ENCODE results near the gene TSPAN4. TPM values are rescaled to one million over a fixed set of nuclear protein-coding genes. Genes with fewer than 3 reads are reported as not detected.

Gene TSPAN4
- total RNA-seq, 2 experiments from 2014 or later, result 1.6 to 2.0 TPM

- ATAC-seq (ENCODE audit: poor library complexity) (no peak), DNase-seq (no peak)
- Mint-ChIP-seq H3K9me3 (no peaks in the 10 kb centered on the region), H3K36me3 (ENCODE audit: low read depth) (peaks cover 20% of the 10 kb centered on the region), H3K4me3 (no peak overlapping the region), H3K4me1 (ENCODE audit: low read depth) (no peaks in the 10 kb centered on the region), H3K27ac (no peak overlapping the region), H3K27me3 (no peaks in the 10 kb centered on the region)
- H3K27ac ChIP-seq (ENCODE audit: low read depth in 1 of 2, low read length in 2 of 2), result no peak overlapping the region
- ChIA-PET POLR2A (no interaction called here), CTCF (no interaction called here)
- H3K36me3 ChIP-seq (ENCODE audit: insufficient read depth, low read length), result peaks cover 3% of the 10 kb centered on the region
- H3K4me1 ChIP-seq (ENCODE audit: insufficient read depth, low read length), result no peaks in the 10 kb centered on the region
- TF ChIP-seq, protein P1, sequence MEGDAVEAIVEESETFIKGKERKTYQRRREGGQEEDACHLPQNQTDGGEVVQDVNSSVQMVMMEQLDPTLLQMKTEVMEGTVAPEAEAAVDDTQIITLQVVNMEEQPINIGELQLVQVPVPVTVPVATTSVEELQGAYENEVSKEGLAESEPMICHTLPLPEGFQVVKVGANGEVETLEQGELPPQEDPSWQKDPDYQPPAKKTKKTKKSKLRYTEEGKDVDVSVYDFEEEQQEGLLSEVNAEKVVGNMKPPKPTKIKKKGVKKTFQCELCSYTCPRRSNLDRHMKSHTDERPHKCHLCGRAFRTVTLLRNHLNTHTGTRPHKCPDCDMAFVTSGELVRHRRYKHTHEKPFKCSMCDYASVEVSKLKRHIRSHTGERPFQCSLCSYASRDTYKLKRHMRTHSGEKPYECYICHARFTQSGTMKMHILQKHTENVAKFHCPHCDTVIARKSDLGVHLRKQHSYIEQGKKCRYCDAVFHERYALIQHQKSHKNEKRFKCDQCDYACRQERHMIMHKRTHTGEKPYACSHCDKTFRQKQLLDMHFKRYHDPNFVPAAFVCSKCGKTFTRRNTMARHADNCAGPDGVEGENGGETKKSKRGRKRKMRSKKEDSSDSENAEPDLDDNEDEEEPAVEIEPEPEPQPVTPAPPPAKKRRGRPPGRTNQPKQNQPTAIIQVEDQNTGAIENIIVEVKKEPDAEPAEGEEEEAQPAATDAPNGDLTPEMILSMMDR (IDR thresholded peaks at IDR 0.05), result no peak
- H3K9me3 ChIP-seq (ENCODE audit: control insufficient read depth in 1 of 2, insufficient read depth in 1 of 2, low read length in 2 of 2), result no peaks in the 10 kb centered on the region
- no peaks in the 10 kb centered on the region for H3K27me3 ChIP-seq (ENCODE audit: control insufficient read depth in 1 of 2, insufficient read depth in 2 of 2, low read length in 2 of 2)
- H3K4me3 ChIP-seq (ENCODE audit: low read length), result no peak overlapping the region
- intact Hi-C loops (cut with DNase I, micrococcal nuclease), result no loop called here
Measured at GRCh38 chr11:888310-889212, 45.9 kb downstream of the TSPAN4 start.

GRCh38 chr11:889257-889656 lies 46.6 kb downstream of the TSPAN4 start:
- DNase-seq (no peak), ATAC-seq (ENCODE audit: poor library complexity) (no peak)
- ChIA-PET CTCF (no interaction called here), POLR2A (no interaction called here)
- intact Hi-C loops (cut with DNase I, micrococcal nuclease), result no loop called here
- Mint-ChIP-seq H3K9me3 (no peaks in the 10 kb centered on the region), H3K27me3 (no peaks in the 10 kb centered on the region), H3K4me1 (ENCODE audit: low read depth) (no peaks in the 10 kb centered on the region), H3K36me3 (ENCODE audit: low read depth) (peaks cover 20% of the 10 kb centered on the region), H3K4me3 (no peak overlapping the region), H3K27ac (no peak overlapping the region)
- TF ChIP-seq, protein P1 (IDR thresholded peaks at IDR 0.05), result no peak
- Histone ChIP-seq H3K36me3 (ENCODE audit: insufficient read depth, low read length) (no peaks in the 10 kb centered on the region), H3K4me3 (ENCODE audit: low read length) (no peak overlapping the region), H3K27me3 (ENCODE audit: control insufficient read depth in 1 of 2, insufficient read depth in 2 of 2, low read length in 2 of 2) (no peaks in the 10 kb centered on the region), H3K4me1 (ENCODE audit: insufficient read depth, low read length) (no peaks in the 10 kb centered on the region), H3K27ac (ENCODE audit: low read depth in 1 of 2, low read length in 2 of 2) (no peak overlapping the region), H3K9me3 (ENCODE audit: control insufficient read depth in 1 of 2, insufficient read depth in 1 of 2, low read length in 2 of 2) (no peaks in the 10 kb centered on the region)

- Histone ChIP-seq H3K27me3 (ENCODE audit: control insufficient read depth in 1 of 2, insufficient read depth in 2 of 2, low read length in 2 of 2) (no peaks in the 10 kb centered on the region), H3K9me3 (ENCODE audit: control insufficient read depth in 1 of 2, insufficient read depth in 1 of 2, low read length in 2 of 2) (no peaks in the 10 kb centered on the region), H3K36me3 (ENCODE audit: insufficient read depth, low read length) (no peaks in the 10 kb centered on the region), H3K4me1 (ENCODE audit: insufficient read depth, low read length) (no peaks in the 10 kb centered on the region), H3K4me3 (ENCODE audit: low read length) (no peak overlapping the region), H3K27ac (ENCODE audit: low read depth in 1 of 2, low read length in 2 of 2) (no peak overlapping the region)
- Mint-ChIP-seq H3K27me3 (no peaks in the 10 kb centered on the region), H3K4me1 (ENCODE audit: low read depth) (no peaks in the 10 kb centered on the region), H3K27ac (no peak overlapping the region), H3K36me3 (ENCODE audit: low read depth) (peaks cover 20% of the 10 kb centered on the region), H3K9me3 (no peaks in the 10 kb centered on the region), H3K4me3 (no peak overlapping the region)
- ChIA-PET POLR2A (no interaction called here), CTCF (no interaction called here)
- DNase-seq (no peak), ATAC-seq (ENCODE audit: poor library complexity) (no peak)
- TF ChIP-seq, protein P1 (IDR thresholded peaks at IDR 0.05), result no peak
- intact Hi-C loops (cut with DNase I, micrococcal nuclease), result no loop called here
Measured at GRCh38 chr11:889687-890475, 47.2 kb downstream of the TSPAN4 start.

Data from CD4-positive, alpha-beta T cell (primary cell).